Gastroesophageal sphincter (tissue), 3 donors: ENCODE measurements around the gene FBXO42.
"Not testable (repeated sequence)": the region's sequence is repeated elsewhere in the genome, so short reads cannot be mapped to it uniquely, and the experiment has no call there.

Experiments used
- CTCF ChIP-seq, 4 experiments: fragments of 200-600 bp in 2 of 4; fragments of 450-650 bp in 2 of 4; sonication (generic) in 1 of 4; IDR thresholded peaks; one replicate each; pipeline ENCODE4 v1.5.1; 2017 to 2019; ENCODE audit warnings: antibody characterized with exemption in 4 of 4, mild to moderate bottlenecking in 2 of 4, moderate library complexity in 2 of 4
- EP300 ChIP-seq: sonication (generic); formaldehyde crosslinking; IDR thresholded peaks from one replicate; pipeline ENCODE4 v1.6.1; 2017; ENCODE audit warnings: antibody characterized with exemption, mild to moderate bottlenecking
- POLR2A ChIP-seq, 2 donors: fragments of 450-650 bp; IDR thresholded peaks; one replicate each; pipeline ENCODE4 v1.6.1; 2017; ENCODE audit warnings: antibody characterized with exemption in 2 of 2, mild to moderate bottlenecking in 2 of 2, moderate library complexity in 1 of 2
- POLR2AphosphoS5 ChIP-seq: sonication (generic); formaldehyde crosslinking; IDR thresholded peaks from one replicate; pipeline ENCODE4 v1.6.1; 2017; ENCODE audit warnings: antibody characterized with exemption

GRCh38 chr1:16365146-16365498, 12.8 kb upstream of the FBXO42 start:
- not testable (repeated sequence) for TF ChIP-seq CTCF (IDR thresholded peaks at IDR 0.05); EP300; POLR2A (IDR thresholded peaks at IDR 0.05)
- TF ChIP-seq POLR2AphosphoS5: peak; percentile 78
